Inflammatory macrophage treated with lipopolysaccharide for 1 hour (primary cell): Measurements from ENCODE around the gene GAA.
A peak's percentile ranks its signal among the peaks of the same experiment; 100 is the strongest.

ENCODE experiments used
- DNase-seq, 2 donors: peaks; one replicate each; pipeline ENCODE4 v3.0.0-alpha.2; 2020 to 2022

GAA gene

GRCh38 chr17:80101011-80101945 lies at the start of gene GAA:
GAA (plus strand) TSS chr17:80101581; CDS start chr17:80104587, 3,006 bp downstream.
- DNase-seq = peak; percentile 71 to 91

GRCh38 chr17:80051681-80052080 lies 49.7 kb upstream of the GAA start:
- no peak for DNase-seq

- no peak for DNase-seq
Measured at GRCh38 chr17:80053102-80053501, 48.3 kb upstream of the GAA start.

- DNase-seq = no peak
Measured at GRCh38 chr17:80055597-80055996, 45.8 kb upstream of the GAA start.

- DNase-seq = no peak
Measured at GRCh38 chr17:80058311-80058955, 42.9 kb upstream of the GAA start.

- DNase-seq = no peak
Measured at GRCh38 chr17:80060644-80061043, 40.7 kb upstream of the GAA start.

GRCh38 chr17:80061421-80061820 lies 40.0 kb upstream of the GAA start:
- DNase-seq = no peak

- peak; percentile 48 to 58 for DNase-seq
Measured at GRCh38 chr17:80063830-80064585, 37.4 kb upstream of the GAA start.

GRCh38 chr17:80064696-80065095 lies 36.7 kb upstream of the GAA start:
- no peak for DNase-seq

GRCh38 chr17:80065478-80066170 lies 35.8 kb upstream of the GAA start:
- DNase-seq = no peak

GRCh38 chr17:80067393-80067986 lies 33.9 kb upstream of the GAA start:
- no peak for DNase-seq

- DNase-seq = no peak
Measured at GRCh38 chr17:80068301-80069222, 32.8 kb upstream of the GAA start.

- DNase-seq = no peak
Measured at GRCh38 chr17:80070375-80071115, 30.8 kb upstream of the GAA start.

GRCh38 chr17:80071116-80071841 lies 30.1 kb upstream of the GAA start:
- no peak for DNase-seq

- no peak for DNase-seq
Measured at GRCh38 chr17:80072410-80072809, 29.0 kb upstream of the GAA start.

- no peak for DNase-seq
Measured at GRCh38 chr17:80080081-80080480, 21.3 kb upstream of the GAA start.

GRCh38 chr17:80081596-80081995 lies 19.8 kb upstream of the GAA start:
- no peak for DNase-seq

- peak; percentile 59 to 84 for DNase-seq
Measured at GRCh38 chr17:80082403-80083135, 18.8 kb upstream of the GAA start.

- DNase-seq = no peak
Measured at GRCh38 chr17:80083136-80083661, 18.2 kb upstream of the GAA start.
